OCI-LY7 (cell line): Measurements from ENCODE around the gene TMC8.

Source experiments
- EZH2phosphoT487 ChIP-seq: fragments of 200-600 bp; sonication (generic); IDR thresholded peaks from 2 replicates; pipeline ENCODE4 v1.6.1; 2018; ENCODE audit warnings: low read depth, borderline replicate concordance, mild to moderate bottlenecking, mixed run types, antibody characterized with exemption, low read length, moderate library complexity, mixed read lengths
- TF ChIP-seq, protein P1 (sequence below): fragments of 200-600 bp; sonication (generic); conservative IDR thresholded peaks from 2 replicates; pipeline ENCODE4 v1.5.1; 2014; ENCODE audit warnings: mild to moderate bottlenecking, antibody characterized with exemption, low read length, moderate library complexity, mixed read lengths

DNA sequence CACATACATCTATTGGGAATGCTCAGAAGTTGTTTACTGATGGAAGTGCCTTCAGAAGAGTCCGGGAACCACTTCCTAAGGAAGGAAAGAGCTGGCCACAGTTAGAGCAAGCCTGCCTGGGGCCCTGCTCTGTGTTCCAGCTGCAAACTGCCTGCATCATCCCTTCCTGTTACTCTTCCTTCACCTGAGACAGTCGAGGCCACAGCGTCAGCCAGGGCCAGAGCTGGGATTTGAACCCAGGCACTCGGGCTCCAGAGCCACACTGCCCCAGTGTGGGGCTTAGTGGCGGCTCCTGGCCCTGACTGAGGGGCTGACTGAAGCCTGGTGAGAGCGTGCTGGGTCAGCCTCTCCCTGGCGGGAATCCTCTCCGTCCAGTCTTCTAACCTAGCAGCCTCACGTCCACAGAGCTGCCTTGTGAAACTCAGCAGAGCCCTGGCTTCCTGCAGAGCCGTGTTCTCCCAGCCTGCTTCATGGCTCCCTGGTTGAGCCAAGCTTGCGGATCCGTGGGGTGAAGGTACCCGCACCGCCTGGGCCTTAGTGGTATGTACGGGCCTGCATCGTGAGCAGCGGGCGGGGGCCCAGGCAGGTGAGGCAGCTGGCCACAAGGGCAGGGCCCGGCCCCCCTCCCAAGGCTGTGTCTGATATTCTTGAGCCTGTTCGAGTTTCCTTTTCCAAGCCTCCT, 11.0 kb downstream of the TMC8 start:
- TF ChIP-seq, protein P1, sequence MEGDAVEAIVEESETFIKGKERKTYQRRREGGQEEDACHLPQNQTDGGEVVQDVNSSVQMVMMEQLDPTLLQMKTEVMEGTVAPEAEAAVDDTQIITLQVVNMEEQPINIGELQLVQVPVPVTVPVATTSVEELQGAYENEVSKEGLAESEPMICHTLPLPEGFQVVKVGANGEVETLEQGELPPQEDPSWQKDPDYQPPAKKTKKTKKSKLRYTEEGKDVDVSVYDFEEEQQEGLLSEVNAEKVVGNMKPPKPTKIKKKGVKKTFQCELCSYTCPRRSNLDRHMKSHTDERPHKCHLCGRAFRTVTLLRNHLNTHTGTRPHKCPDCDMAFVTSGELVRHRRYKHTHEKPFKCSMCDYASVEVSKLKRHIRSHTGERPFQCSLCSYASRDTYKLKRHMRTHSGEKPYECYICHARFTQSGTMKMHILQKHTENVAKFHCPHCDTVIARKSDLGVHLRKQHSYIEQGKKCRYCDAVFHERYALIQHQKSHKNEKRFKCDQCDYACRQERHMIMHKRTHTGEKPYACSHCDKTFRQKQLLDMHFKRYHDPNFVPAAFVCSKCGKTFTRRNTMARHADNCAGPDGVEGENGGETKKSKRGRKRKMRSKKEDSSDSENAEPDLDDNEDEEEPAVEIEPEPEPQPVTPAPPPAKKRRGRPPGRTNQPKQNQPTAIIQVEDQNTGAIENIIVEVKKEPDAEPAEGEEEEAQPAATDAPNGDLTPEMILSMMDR = no peak
- no peak for TF ChIP-seq EZH2phosphoT487
